Activated CD4-positive, alpha-beta T cell treated with anti-CD3 and anti-CD28 coated beads, Interleukin-2, amount 10 ng/mL, durations not matched to agents 24 days and 14 days (primary cell): ENCODE results near the gene PRPF38A. TPM values are rescaled to one million over a fixed set of nuclear protein-coding genes. Genes with fewer than 3 reads are reported as not detected.

Source experiments
- DNase-seq: peaks from one replicate; pipeline ENCODE4 v3.0.0; 2022
- H3K27ac Mint-ChIP-seq: one replicate; pipeline ENCODE4 v1.8.0; 2022; ENCODE audit warnings: mild to moderate bottlenecking, mixed read lengths
- H3K27me3 Mint-ChIP-seq: one replicate; pipeline ENCODE4 v1.8.0; 2022; ENCODE audit warnings: mixed read lengths
- H3K36me3 Mint-ChIP-seq: one replicate; pipeline ENCODE4 v1.8.0; 2022; ENCODE audit warnings: low read depth, mild to moderate bottlenecking, mixed read lengths
- H3K4me1 Mint-ChIP-seq: one replicate; pipeline ENCODE4 v1.8.0; 2021; ENCODE audit warnings: mixed read lengths
- H3K4me3 Mint-ChIP-seq: one replicate; pipeline ENCODE4 v1.8.0; 2022; ENCODE audit warnings: mild to moderate bottlenecking, moderate library complexity, mixed read lengths
- H3K9me3 Mint-ChIP-seq: one replicate; pipeline ENCODE4 v1.8.0; 2021; ENCODE audit warnings: mixed read lengths
- intact Hi-C: fragments of 100-400 bp; cut with micrococcal nuclease; formaldehyde crosslinking; loops from one replicate; pipeline ENCODE4 v1.15.1; 2023
- total RNA-seq: library from RNA; stranded (reverse); gene quantifications from 2 replicates; pipeline ENCODE4 v1.2.3, GENCODE V29; 2022

The PRPF38A gene
- total RNA-seq, 1 donor from 2014 or later, result 106 TPM

DNA sequence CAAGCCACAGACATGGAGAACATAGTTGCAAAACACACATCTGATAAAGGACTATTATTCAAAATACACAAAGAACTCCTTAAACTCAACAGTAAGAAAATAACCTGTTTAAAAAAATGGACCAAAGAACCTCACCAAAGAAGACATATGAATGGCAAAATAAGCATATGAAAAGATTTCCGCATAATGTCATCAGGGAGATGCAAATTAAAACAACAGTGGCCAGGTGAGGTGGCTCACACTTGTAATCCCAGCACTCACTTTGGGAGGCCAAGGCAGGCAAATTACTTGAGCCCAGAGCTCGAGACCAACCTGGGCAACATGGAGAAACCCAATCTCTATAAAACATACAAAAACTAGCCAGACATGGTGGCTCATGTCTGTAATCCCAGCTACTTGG lies 50.4 kb downstream of the PRPF38A start:
- DNase-seq, result no peak
- Mint-ChIP-seq H3K27me3 (no peaks in the 10 kb centered on the region), H3K36me3 (peaks cover 37% of the 10 kb centered on the region), H3K27ac (no peak overlapping the region), H3K9me3 (no peaks in the 10 kb centered on the region), H3K4me1 (no peaks in the 10 kb centered on the region), H3K4me3 (no peak overlapping the region)
- intact Hi-C loops, result no loop called here

DNA sequence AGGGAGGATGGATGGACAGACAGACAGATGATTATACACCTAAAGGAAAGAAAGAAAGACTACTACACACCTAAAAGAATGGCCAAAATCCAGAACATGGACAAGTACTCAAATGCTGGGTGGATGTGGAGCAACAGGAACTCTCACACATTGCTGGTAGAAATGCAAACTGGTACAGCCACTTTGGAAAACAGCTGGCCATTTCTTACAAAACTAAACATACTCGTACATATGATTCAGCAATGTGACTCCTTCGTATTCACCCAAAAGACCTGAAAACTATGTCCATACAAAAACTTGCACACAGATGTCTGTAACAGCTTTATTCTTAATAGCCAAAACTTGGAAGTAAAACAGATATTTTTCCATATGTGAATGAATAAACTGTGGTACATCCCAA lies 51.3 kb downstream of the PRPF38A start:
- no peak overlapping the region for H3K27ac Mint-ChIP-seq
- intact Hi-C loops, result no loop called here
- H3K27me3 Mint-ChIP-seq, result no peaks in the 10 kb centered on the region
- no peak for DNase-seq
- H3K4me1 Mint-ChIP-seq, result no peaks in the 10 kb centered on the region
- no peak overlapping the region for H3K4me3 Mint-ChIP-seq
- H3K36me3 Mint-ChIP-seq, result peaks cover 37% of the 10 kb centered on the region
- no peaks in the 10 kb centered on the region for H3K9me3 Mint-ChIP-seq

DNA sequence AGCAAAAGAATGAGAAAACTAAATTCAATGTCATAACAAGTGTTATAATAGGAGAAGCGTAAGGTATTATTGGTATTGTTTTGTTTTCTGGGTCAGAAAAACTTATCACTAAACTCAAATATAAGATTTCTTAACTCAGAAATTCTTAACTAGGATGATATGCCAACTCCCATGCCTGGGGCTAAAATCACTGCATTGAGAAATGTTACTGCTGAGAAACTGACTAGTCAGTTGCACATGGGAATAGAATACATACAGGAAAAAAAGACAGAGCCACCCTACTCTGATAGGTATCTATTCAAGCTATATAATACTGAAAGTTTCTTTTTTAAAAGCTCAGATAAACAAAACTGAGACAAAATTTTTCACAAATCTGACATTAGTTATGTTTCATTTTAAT lies 56.3 kb downstream of the PRPF38A start:
- H3K9me3 Mint-ChIP-seq, result no peaks in the 10 kb centered on the region
- intact Hi-C loops, result no loop called here
- no peak overlapping the region for H3K4me3 Mint-ChIP-seq
- peaks cover 20% of the 10 kb centered on the region for H3K36me3 Mint-ChIP-seq
- no peaks in the 10 kb centered on the region for H3K27me3 Mint-ChIP-seq
- DNase-seq, result no peak
- H3K27ac Mint-ChIP-seq, result no peak overlapping the region
- no peaks in the 10 kb centered on the region for H3K4me1 Mint-ChIP-seq

DNA sequence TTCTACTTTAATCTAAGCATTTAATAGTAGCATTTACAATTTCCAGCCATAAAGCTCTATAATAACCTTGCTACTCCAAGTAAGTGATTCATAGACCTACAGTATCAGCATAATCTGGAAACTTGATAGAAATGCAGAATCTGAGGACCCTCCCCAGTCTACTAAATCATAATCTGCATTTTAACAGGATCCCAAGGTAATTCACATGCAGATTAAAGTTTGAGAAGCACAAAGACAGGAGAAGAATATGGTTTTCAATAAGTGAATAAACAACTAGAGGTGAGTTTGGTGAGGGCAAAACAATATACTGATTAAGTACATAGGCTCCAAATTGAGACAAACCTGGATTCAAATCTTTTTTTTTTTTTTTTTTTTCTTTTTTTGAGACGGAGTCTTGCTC lies 57.4 kb downstream of the PRPF38A start:
- Mint-ChIP-seq H3K27ac (no peak overlapping the region), H3K27me3 (no peaks in the 10 kb centered on the region), H3K4me1 (no peaks in the 10 kb centered on the region), H3K4me3 (no peak overlapping the region), H3K9me3 (no peaks in the 10 kb centered on the region), H3K36me3 (peaks cover 16% of the 10 kb centered on the region)
- intact Hi-C loops, result no loop called here
- no peak for DNase-seq

DNA sequence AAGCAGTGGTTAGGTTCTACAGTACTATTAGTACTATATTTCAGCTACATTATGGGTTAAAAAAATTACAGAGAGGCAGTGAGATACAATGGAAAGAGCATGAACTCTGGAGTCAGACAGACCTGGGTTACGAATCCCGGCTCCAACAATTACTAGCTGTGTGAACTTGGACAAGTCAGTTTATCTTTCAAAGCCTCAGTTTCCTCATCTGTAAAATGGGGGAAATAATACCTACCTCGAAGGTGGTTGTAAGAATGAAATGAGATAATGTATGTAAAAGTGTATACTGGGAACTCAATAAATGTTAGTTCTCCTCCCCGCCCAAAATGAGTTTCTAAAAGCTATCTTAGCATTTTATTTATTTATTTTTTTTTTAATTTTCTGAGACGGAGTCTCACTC lies 59.5 kb downstream of the PRPF38A start:
- Mint-ChIP-seq H3K27ac (no peak overlapping the region), H3K36me3 (peaks cover 10% of the 10 kb centered on the region), H3K27me3 (no peaks in the 10 kb centered on the region), H3K4me3 (no peak overlapping the region), H3K4me1 (no peaks in the 10 kb centered on the region), H3K9me3 (no peaks in the 10 kb centered on the region)
- intact Hi-C loops, result no loop called here
- DNase-seq, result no peak

DNA sequence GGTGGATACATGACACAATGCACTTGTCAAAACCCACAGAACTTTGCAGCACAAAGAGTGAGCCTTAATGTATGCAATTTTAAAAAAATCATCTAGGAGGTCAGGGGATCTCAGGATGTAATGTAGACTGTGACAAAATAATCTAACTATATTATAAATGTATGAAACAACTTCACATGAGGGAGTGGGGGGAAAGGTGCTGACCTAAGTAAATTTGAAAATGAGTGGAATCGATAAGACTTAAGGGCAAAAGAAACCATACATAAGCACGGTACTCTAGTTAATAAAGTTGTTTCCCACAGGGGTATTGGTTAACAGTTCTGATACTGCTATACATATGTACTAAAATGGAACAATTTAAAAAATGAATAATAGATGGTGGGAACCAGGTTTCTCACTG lies 64.7 kb downstream of the PRPF38A start:
- Mint-ChIP-seq H3K9me3 (no peaks in the 10 kb centered on the region), H3K4me3 (no peak overlapping the region), H3K27me3 (no peaks in the 10 kb centered on the region), H3K4me1 (no peaks in the 10 kb centered on the region), H3K36me3 (peaks cover 17% of the 10 kb centered on the region), H3K27ac (no peak overlapping the region)
- DNase-seq, result no peak
- intact Hi-C loops, result no loop called here

Other genes starting within 250 kb of the PRPF38A start
- 34.8 and 36.7 TPM in 2 replicates for gene CC2D1B, start 38.4 kb upstream of the PRPF38A start, total RNA-seq
- gene ORC1, start 179 bp upstream of the PRPF38A start, total RNA-seq, result 43.5 and 44.2 TPM in 2 replicates
- 57.6 and 61.2 TPM in 2 replicates for gene TUT4, start 148.5 kb downstream of the PRPF38A start, total RNA-seq
- 28.0 and 29.4 TPM in 2 replicates for gene GPX7, start 197.8 kb downstream of the PRPF38A start, total RNA-seq
- gene SHISAL2A, start 228.6 kb downstream of the PRPF38A start, total RNA-seq, result 4.8 and 5.0 TPM in 2 replicates